Cardiac fibroblast (primary cell): ENCODE data around the gene PCDHGA1.

Experiments used
- DNase-seq, 2 donors: peaks; one replicate each; pipeline versions ENCODE4 v3.0.0 to v3.0.0-alpha.2; 2010; ENCODE audit warnings: low read depth in 2 of 2
- H3K4me3 ChIP-seq, 2 donors: replicated peaks in 1 of 2; 1 replicate in 1 of 2; 2 replicates in 1 of 2; pipeline ENCODE4 v1.5.1; 2011; ENCODE audit warnings: low read depth in 2 of 2, low read length in 2 of 2, mild to moderate bottlenecking in 2 of 2, moderate library complexity in 1 of 2
- CTCF ChIP-seq: IDR thresholded peaks from one replicate; pipeline ENCODE4 v1.5.1; 2011; ENCODE audit warnings: low read depth, mild to moderate bottlenecking, low read length, inconsistent platforms

The PCDHGA1 gene

GRCh38 chr5:141479776-141480175 lies 149.5 kb downstream of the PCDHGA1 start:
- H3K4me3 ChIP-seq, result no peak overlapping the region
- DNase-seq, result peak; percentile 25 to 53
- TF ChIP-seq CTCF, result no peak

- no peak for TF ChIP-seq CTCF
- no peak overlapping the region for H3K4me3 ChIP-seq
- DNase-seq, result no peak
These were observed 153.6 kb downstream of the PCDHGA1 start for GRCh38 chr5:141483902-141484301.

- no peak for TF ChIP-seq CTCF
- no peak for DNase-seq
- H3K4me3 ChIP-seq, result no peak overlapping the region
These were observed 154.0 kb downstream of the PCDHGA1 start for GRCh38 chr5:141484310-141484640.

GRCh38 chr5:141484641-141485311 lies 154.5 kb downstream of the PCDHGA1 start, which contains the start of gene PCDHGC4:
Gene PCDHGC4 (plus strand): TSS chr5:141485030. CDS start chr5:141485174, 144 bp downstream.
- H3K4me3 ChIP-seq, result peak within 1 kb of the TSS in 1 of 2 donors; percentile 25
- TF ChIP-seq CTCF, result no peak
- no peak for DNase-seq

- H3K4me3 ChIP-seq, result peak overlapping the region in 1 of 2 donors; percentile 25
- no peak for TF ChIP-seq CTCF
- DNase-seq, result no peak
These were observed 155.2 kb downstream of the PCDHGA1 start for GRCh38 chr5:141485321-141486055.

- no peak overlapping the region for H3K4me3 ChIP-seq
- TF ChIP-seq CTCF, result no peak
- no peak for DNase-seq
These were observed 155.8 kb downstream of the PCDHGA1 start for GRCh38 chr5:141486091-141486490.
